ENCODE results near the gene CCDC106.

The CCDC106 gene

GRCh38 chr19:55650602-55651230 is 2.7 kb downstream of the CCDC106 start:
- no peak for DNase-seq (ENCODE audit: low read depth)

- no peak for DNase-seq (ENCODE audit: low read depth)
These were observed 3.2 kb downstream of the CCDC106 start for GRCh38 chr19:55651236-55651635.

GRCh38 chr19:55652311-55653128 is 4.5 kb downstream of the CCDC106 start:
- no peak for DNase-seq (ENCODE audit: low read depth)

GRCh38 chr19:55653651-55654322 is 5.8 kb downstream of the CCDC106 start:
- peak; percentile 97 for DNase-seq (ENCODE audit: low read depth)

GRCh38 chr19:55654323-55654867 is 6.4 kb downstream of the CCDC106 start:
- peak; percentile 99 for DNase-seq (ENCODE audit: low read depth)

GRCh38 chr19:55654868-55655647 is 7.0 kb downstream of the CCDC106 start, which contains the start of gene U2AF2:
Gene U2AF2, plus strand, starts transcription at chr19:55655035. Its CDS starts 70 bp downstream, at chr19:55655105.
- DNase-seq (ENCODE audit: low read depth), result peak; percentile 82

- no peak for DNase-seq (ENCODE audit: low read depth)
These were observed 7.6 kb downstream of the CCDC106 start for GRCh38 chr19:55655648-55656040.

GRCh38 chr19:55656552-55656951 is 8.5 kb downstream of the CCDC106 start:
- no peak for DNase-seq (ENCODE audit: low read depth)

GRCh38 chr19:55656988-55657747 is 9.2 kb downstream of the CCDC106 start:
- no peak for DNase-seq (ENCODE audit: low read depth)

GRCh38 chr19:55658846-55659459 is 10.9 kb downstream of the CCDC106 start:
- no peak for DNase-seq (ENCODE audit: low read depth)

- DNase-seq (ENCODE audit: low read depth), result no peak
These were observed 11.8 kb downstream of the CCDC106 start for GRCh38 chr19:55659822-55660221.

GRCh38 chr19:55660404-55660803 is 12.4 kb downstream of the CCDC106 start:
- DNase-seq (ENCODE audit: low read depth), result no peak

GRCh38 chr19:55660991-55661390 is 13.0 kb downstream of the CCDC106 start:
- no peak for DNase-seq (ENCODE audit: low read depth)

- DNase-seq (ENCODE audit: low read depth), result no peak
These were observed 13.8 kb downstream of the CCDC106 start for GRCh38 chr19:55661826-55662225.

GRCh38 chr19:55663846-55664536 is 16.0 kb downstream of the CCDC106 start:
- no peak for DNase-seq (ENCODE audit: low read depth)

GRCh38 chr19:55666343-55667005 is 18.5 kb downstream of the CCDC106 start:
- no peak for DNase-seq (ENCODE audit: low read depth)

- DNase-seq (ENCODE audit: low read depth), result no peak
These were observed 19.0 kb downstream of the CCDC106 start for GRCh38 chr19:55667006-55667381.

GRCh38 chr19:55667511-55667910 is 19.5 kb downstream of the CCDC106 start:
- DNase-seq (ENCODE audit: low read depth), result no peak

- DNase-seq (ENCODE audit: low read depth), result no peak
These were observed 19.9 kb downstream of the CCDC106 start for GRCh38 chr19:55667958-55668357.
